OCI-LY7 (cell line): ENCODE results near the gene PIK3R3. TPM values are rescaled to one million over a fixed set of nuclear protein-coding genes. Genes with fewer than 3 reads are reported as not detected.

Source experiments
- BruUV-seq: library from RNA; stranded (reverse); fragments of 400-500 nt; replicated peaks from 2 replicates; lab custom pipeline; 2021; lab: Mats Ljungman, UMichigan
- CTCF ChIA-PET: fragments of 300-600 bp; sonication (Branson Sonifier 250); formaldehyde crosslinking; loops from one replicate; lab custom pipeline; 2022; ENCODE audit warnings: antibody characterized with exemption; ENCODE audit not compliant: unreplicated experiment; lab: Charles Lee
- POLR2A ChIA-PET: fragments of 300-600 bp; sonication (Branson Sonifier 250); formaldehyde crosslinking; loops from one replicate; lab custom pipeline; 2022; ENCODE audit warnings: antibody characterized with exemption; lab: Charles Lee
- DNase-seq: peaks from one replicate; pipeline ENCODE4 v3.0.0-alpha.2; 2015; ENCODE audit warnings: low spot score
- H2AFZ ChIP-seq: fragments of 200-600 bp; sonication (generic), shearing (Covaris generic); 2 replicates; pipeline ENCODE4 v1.6.1; 2014; ENCODE audit warnings: mild to moderate bottlenecking, antibody characterized with exemption, low read length, moderate library complexity
- H3K27ac ChIP-seq: fragments of 200-600 bp; sonication (generic); 2 replicates; pipeline ENCODE4 v1.5.1; 2014; ENCODE audit warnings: mixed run types, low read depth, mild to moderate bottlenecking, moderate library complexity, low read length, inconsistent platforms; ENCODE audit not compliant: poor library complexity, severe bottlenecking
- H3K36me3 ChIP-seq: fragments of 200-600 bp; sonication (generic); 2 replicates; pipeline ENCODE4 v1.6.1; 2014; ENCODE audit warnings: mild to moderate bottlenecking, antibody characterized with exemption, low read length, moderate library complexity, mixed read lengths; ENCODE audit not compliant: insufficient read depth
- H3K4me1 ChIP-seq: fragments of 200-600 bp; sonication (generic); 2 replicates; pipeline ENCODE4 v1.5.1; 2014; ENCODE audit warnings: mild to moderate bottlenecking, low read length; ENCODE audit not compliant: insufficient read depth, poor library complexity, severe bottlenecking
- H3K4me2 ChIP-seq: fragments of 200-600 bp; sonication (generic); 2 replicates; pipeline ENCODE4 v1.6.1; 2014; ENCODE audit warnings: mild to moderate bottlenecking, low read length
- H3K4me3 ChIP-seq: fragments of 200-600 bp; sonication (generic); 2 replicates; pipeline ENCODE4 v1.5.1; 2014; ENCODE audit warnings: mild to moderate bottlenecking, low read depth, low read length; ENCODE audit not compliant: poor library complexity, severe bottlenecking
- H3K79me2 ChIP-seq: fragments of 200-600 bp; sonication (generic); 2 replicates; pipeline ENCODE4 v1.6.1; 2016; ENCODE audit warnings: low read depth, mild to moderate bottlenecking, low read length, moderate library complexity, mixed read lengths; ENCODE audit not compliant: insufficient read depth
- H3K9me2 ChIP-seq: fragments of 200-600 bp; sonication (generic); 2 replicates; pipeline ENCODE4 v1.6.1; 2016; ENCODE audit warnings: mild to moderate bottlenecking, low read length, mixed read lengths; ENCODE audit not compliant: insufficient read depth
- H3K9me3 ChIP-seq: fragments of 200-600 bp; sonication (generic); 2 replicates; pipeline ENCODE4 v1.6.1; 2014; ENCODE audit warnings: mild to moderate bottlenecking, mixed run types, low read length, mixed read lengths
- H4K20me1 ChIP-seq: fragments of 200-600 bp; sonication (generic); 2 replicates; pipeline ENCODE4 v1.6.1; 2014; ENCODE audit warnings: mild to moderate bottlenecking, antibody characterized with exemption, low read length, moderate library complexity, mixed read lengths; ENCODE audit not compliant: insufficient read depth
- CTCF ChIP-seq: fragments of 200-600 bp; sonication (generic); conservative IDR thresholded peaks from 2 replicates; pipeline ENCODE4 v1.5.1; 2014; ENCODE audit warnings: mild to moderate bottlenecking, antibody characterized with exemption, low read length, moderate library complexity, mixed read lengths
- EZH2phosphoT487 ChIP-seq: fragments of 200-600 bp; sonication (generic); IDR thresholded peaks from 2 replicates; pipeline ENCODE4 v1.6.1; 2018; ENCODE audit warnings: low read depth, borderline replicate concordance, mild to moderate bottlenecking, mixed run types, antibody characterized with exemption, low read length, moderate library complexity, mixed read lengths
- intact Hi-C: fragments of 100-400 bp; cut with micrococcal nuclease; formaldehyde crosslinking; loops from one replicate; pipeline ENCODE4 v1.10.0; 2022; ENCODE audit not compliant: unreplicated experiment
- total RNA-seq, 2 experiments: library from RNA; depleted of rRNA in 1 of 2; stranded (reverse); fragments of >200 nt in 1 of 2; shearing (Covaris generic) in 1 of 2; gene quantifications; 2 replicates each; pipeline ENCODE4 v1.2.3, GENCODE V29; 2014 to 2022

Gene PIK3R3
- total RNA-seq, 2 experiments from 2014 or later: 12.7 to 27.0 TPM

GRCh38 chr1:46081619-46082018, 50.8 kb downstream of the PIK3R3 start:
- no TSS peak for BruUV-seq
- 0 out of 2 replicates have a peak, but pooled peaks cover 6% of the 10 kb centered on the region for H4K20me1 ChIP-seq
- H3K9me2 ChIP-seq: no peaks in the 10 kb centered on the region
- intact Hi-C loops: no loop called here
- POLR2A ChIA-PET: interaction anchor here (0.8 kb wide), 1 partner anchor 14 kb away, joined by 3 read pairs; no protein-coding TSS in a partner anchor
- H3K9me3 ChIP-seq: peaks cover 4% of the 10 kb centered on the region; the same call in 1 of the 2 replicates
- peaks cover 8% of the 10 kb centered on the region for H3K4me1 ChIP-seq
- no peak for TF ChIP-seq EZH2phosphoT487
- peaks cover 3% of the 10 kb centered on the region for H3K79me2 ChIP-seq
- CTCF ChIA-PET: no interaction called here
- peaks cover 5% of the 10 kb centered on the region for H3K36me3 ChIP-seq
- DNase-seq: no peak
- no peak overlapping the region for H3K27ac ChIP-seq
- H3K4me3 ChIP-seq: no peak overlapping the region
- no peak overlapping the region for H2AFZ ChIP-seq
- H3K4me2 ChIP-seq: no peak overlapping the region

GRCh38 chr1:46081206-46081605, 51.2 kb downstream of the PIK3R3 start:
- intact Hi-C loops: no loop called here
- ChIA-PET CTCF (no interaction called here), POLR2A (interaction anchor here (0.6 to 0.9 kb wide), 3 partner anchors 12 to 202 kb away, joined by 3 to 5 read pairs (median 3); no protein-coding TSS in a partner anchor)
- Histone ChIP-seq H3K9me2 (no peaks in the 10 kb centered on the region), H3K4me3 (no peak overlapping the region), H3K4me2 (no peak overlapping the region), H3K27ac (no peak overlapping the region), H3K9me3 (peaks cover 4% of the 10 kb centered on the region; the same call in 1 of the 2 replicates), H3K36me3 (peaks cover 5% of the 10 kb centered on the region), H3K4me1 (peaks cover 8% of the 10 kb centered on the region), H3K79me2 (peaks cover 3% of the 10 kb centered on the region), H4K20me1 (0 out of 2 replicates have a peak, but pooled peaks cover 6% of the 10 kb centered on the region), H2AFZ (no peak overlapping the region)
- no TSS peak for BruUV-seq
- no peak for DNase-seq
- TF ChIP-seq CTCF (no peak), EZH2phosphoT487 (no peak)

- Histone ChIP-seq H3K36me3 (peaks cover 10% of the 10 kb centered on the region), H3K9me2 (no peaks in the 10 kb centered on the region), H3K4me3 (no peak overlapping the region), H3K79me2 (peaks cover 3% of the 10 kb centered on the region), H3K27ac (no peak overlapping the region), H3K4me1 (peaks cover 7% of the 10 kb centered on the region), H2AFZ (no peak overlapping the region), H4K20me1 (0 out of 2 replicates have a peak, but pooled peaks cover 6% of the 10 kb centered on the region), H3K4me2 (no peak overlapping the region), H3K9me3 (peaks cover 4% of the 10 kb centered on the region; the same call in 1 of the 2 replicates)
- no peak for DNase-seq
- ChIA-PET CTCF (no interaction called here), POLR2A (no interaction called here)
- intact Hi-C loops: no loop called here
- TF ChIP-seq EZH2phosphoT487 (no peak), CTCF (no peak)
- BruUV-seq: no TSS peak
Measured at GRCh38 chr1:46080257-46080656, 52.2 kb downstream of the PIK3R3 start.
